NCI-H2029 treated with DMSO at 0.1 percent for 48 hours (cell line): Measurements from ENCODE around the gene CHMP4A.
A peak's percentile ranks its signal among the peaks of the same experiment; 100 is the strongest.
"Not testable (repeated sequence)": the region's sequence is repeated elsewhere in the genome, so short reads cannot be mapped to it uniquely, and the experiment has no call there.

Experiments
- DNase-seq: peaks from one replicate; lab custom pipeline; 2025; lab: John Stamatoyannopoulos, UW

CHMP4A gene

GRCh38 chr14:24222987-24223386, 9.7 kb upstream of the CHMP4A start:
- not testable (repeated sequence) for DNase-seq

GRCh38 chr14:24219521-24219920, 6.2 kb upstream of the CHMP4A start:
- DNase-seq, result no peak

- no peak for DNase-seq
Observed at GRCh38 chr14:24219080-24219479, 5.8 kb upstream of the CHMP4A start.

GRCh38 chr14:24216876-24217275, 3.6 kb upstream of the CHMP4A start:
- not testable (repeated sequence) for DNase-seq

GRCh38 chr14:24216345-24216699, 3.0 kb upstream of the CHMP4A start:
- DNase-seq, result no peak

GRCh38 chr14:24215495-24216344, 2.4 kb upstream of the CHMP4A start, which contains the start of gene MDP1:
TSS of gene MDP1 (minus strand) at chr14:24216066. CDS start at chr14:24215955, 111 bp downstream.
- DNase-seq, result peak; percentile 36

GRCh38 chr14:24213866-24214662, 776 bp upstream of the CHMP4A start:
- no peak for DNase-seq

- DNase-seq, result no peak
Observed at GRCh38 chr14:24211311-24211710, 2.0 kb downstream of the CHMP4A start.

- no peak for DNase-seq
Observed at GRCh38 chr14:24207625-24208024, 5.7 kb downstream of the CHMP4A start.

- no peak for DNase-seq
Observed at GRCh38 chr14:24207104-24207551, 6.2 kb downstream of the CHMP4A start.

GRCh38 chr14:24206260-24207103, 6.8 kb downstream of the CHMP4A start:
- no peak for DNase-seq

GRCh38 chr14:24204163-24205146, 8.8 kb downstream of the CHMP4A start:
- DNase-seq, result no peak

- DNase-seq, result not testable (repeated sequence)
Observed at GRCh38 chr14:24203249-24203886, 9.9 kb downstream of the CHMP4A start.

- DNase-seq, result not testable (repeated sequence)
Observed at GRCh38 chr14:24202538-24202937, 10.8 kb downstream of the CHMP4A start.

- no peak for DNase-seq
Observed at GRCh38 chr14:24198814-24199524, 14.3 kb downstream of the CHMP4A start.

- no peak for DNase-seq
Observed at GRCh38 chr14:24197056-24197450, 16.2 kb downstream of the CHMP4A start.

GRCh38 chr14:24196071-24197055, 16.9 kb downstream of the CHMP4A start:
- DNase-seq, result no peak
